Measurements from ENCODE around the gene ETS2. TPM values are rescaled to one million over a fixed set of nuclear protein-coding genes. Genes with fewer than 3 reads are reported as not detected.

The ETS2 gene
- total and polyA plus RNA-seq, 2 donors (not counting 1 experiment from before 2014, with no cell fraction given): 1.9 to 5.6 TPM

DNA sequence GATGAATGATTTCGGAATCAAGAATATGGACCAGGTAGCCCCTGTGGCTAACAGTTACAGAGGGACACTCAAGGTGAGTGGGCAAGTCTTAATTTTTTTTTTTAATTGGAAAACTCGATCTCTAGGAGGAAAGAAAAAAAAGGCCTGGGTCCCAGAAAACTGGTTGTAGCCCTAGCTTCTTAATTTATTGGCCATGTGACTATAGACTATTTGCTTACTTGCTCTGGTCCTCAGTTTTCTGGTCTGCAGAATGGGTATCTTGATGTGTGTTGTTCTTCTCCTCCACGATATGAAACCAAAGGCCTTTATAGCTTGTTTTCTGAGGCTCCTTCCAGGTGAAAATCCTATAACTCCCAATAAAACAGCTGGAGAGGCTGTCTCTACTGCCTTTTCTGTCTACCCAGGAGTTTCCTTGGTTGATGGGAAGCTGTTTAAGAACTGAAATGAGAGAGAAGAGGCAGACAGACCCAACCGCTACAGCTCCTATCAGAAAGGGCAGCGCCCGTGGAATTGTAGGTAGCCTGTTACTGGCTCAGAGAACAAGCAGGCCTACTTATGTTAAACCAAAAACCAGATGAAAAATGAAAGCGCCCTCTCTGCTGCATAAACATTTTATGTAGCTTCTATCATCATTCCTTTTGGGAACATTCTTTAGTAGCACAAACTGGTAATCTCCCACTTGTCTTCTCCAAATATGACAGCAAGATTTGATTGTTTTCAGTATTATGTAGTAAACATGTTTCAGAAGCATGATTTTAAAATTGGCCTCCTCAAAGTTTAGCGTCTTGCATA is 4.5 kb downstream of the ETS2 start:
- Histone ChIP-seq H3K4me1 (ENCODE audit: control insufficient read depth in 2 of 2, insufficient read depth in 2 of 2, low read length in 2 of 2) (peaks cover 6 to 14% of the 10 kb centered on the region in 2 donors), H3K9ac (ENCODE audit: low read length) (no peak overlapping the region), H3K36me3 (replicated peaks in 1 of 2; ENCODE audit: control extremely low read depth in 1 of 2, control insufficient read depth in 1 of 2, extremely low read depth in 1 of 2, insufficient read depth in 2 of 2, low read length in 1 of 2) (no peaks in the 10 kb centered on the region), H3K27me3 (replicated peaks in 1 of 4; ENCODE audit: control extremely low read depth in 1 of 4, control insufficient read depth in 3 of 4, insufficient read depth in 4 of 4, low read length in 3 of 4) (peaks cover 0 to 6% (median 3%) of the 10 kb centered on the region in 4 experiments), H3K4me2 (replicated peaks; ENCODE audit: low read depth, low read length, poor library complexity, severe bottlenecking) (no peak overlapping the region), H3K27ac (ENCODE audit: low read length in 2 of 2) (no peak overlapping the region), H2AFZ (ENCODE audit: insufficient read depth, low read depth, low read length, poor library complexity, severe bottlenecking) (no peak overlapping the region), H3K4me3 (ENCODE audit: control extremely low read depth in 1 of 5, extremely low read depth in 1 of 5, insufficient read depth in 1 of 5, low read depth in 2 of 5, low read length in 4 of 5) (no peak overlapping the region), H3K9me3 (ENCODE audit: control extremely low read depth in 1 of 3, control insufficient read depth in 2 of 3, insufficient read depth in 1 of 3, low read length in 2 of 3) (no peaks in the 10 kb centered on the region), H4K20me1 (ENCODE audit: control insufficient read depth, insufficient read depth, low read length, poor library complexity, severe bottlenecking) (no peaks in the 10 kb centered on the region), H3K79me2 (ENCODE audit: control insufficient read depth, insufficient read depth, low read length) (no peaks in the 10 kb centered on the region)
- POLR2A ChIA-PET: no interaction called here
- Mint-ChIP-seq H3K4me3 (no peak overlapping the region), H3K27me3 (peaks cover 6% of the 10 kb centered on the region), H3K4me1 (peaks cover 17% of the 10 kb centered on the region), H3K9me3 (ENCODE audit: insufficient read depth) (no peaks in the 10 kb centered on the region), H3K27ac (no peak overlapping the region)
- CTCF ChIA-PET: no interaction called here
- DNase-seq (no peak), ATAC-seq (ENCODE audit: low read depth) (no peak)
- WGBS (ENCODE audit: insufficient coverage): 100% methylated on average over 2 of the region's 8 CpGs
- intact Hi-C loops (cut with micrococcal nuclease): no loop called here
- no peak for TF ChIP-seq EZH2 (IDR thresholded peaks at IDR 0.05; ENCODE audit: borderline replicate concordance, insufficient read depth, low read depth, low read length, poor library complexity, severe bottlenecking)
- TF ChIP-seq, protein P1, sequence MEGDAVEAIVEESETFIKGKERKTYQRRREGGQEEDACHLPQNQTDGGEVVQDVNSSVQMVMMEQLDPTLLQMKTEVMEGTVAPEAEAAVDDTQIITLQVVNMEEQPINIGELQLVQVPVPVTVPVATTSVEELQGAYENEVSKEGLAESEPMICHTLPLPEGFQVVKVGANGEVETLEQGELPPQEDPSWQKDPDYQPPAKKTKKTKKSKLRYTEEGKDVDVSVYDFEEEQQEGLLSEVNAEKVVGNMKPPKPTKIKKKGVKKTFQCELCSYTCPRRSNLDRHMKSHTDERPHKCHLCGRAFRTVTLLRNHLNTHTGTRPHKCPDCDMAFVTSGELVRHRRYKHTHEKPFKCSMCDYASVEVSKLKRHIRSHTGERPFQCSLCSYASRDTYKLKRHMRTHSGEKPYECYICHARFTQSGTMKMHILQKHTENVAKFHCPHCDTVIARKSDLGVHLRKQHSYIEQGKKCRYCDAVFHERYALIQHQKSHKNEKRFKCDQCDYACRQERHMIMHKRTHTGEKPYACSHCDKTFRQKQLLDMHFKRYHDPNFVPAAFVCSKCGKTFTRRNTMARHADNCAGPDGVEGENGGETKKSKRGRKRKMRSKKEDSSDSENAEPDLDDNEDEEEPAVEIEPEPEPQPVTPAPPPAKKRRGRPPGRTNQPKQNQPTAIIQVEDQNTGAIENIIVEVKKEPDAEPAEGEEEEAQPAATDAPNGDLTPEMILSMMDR (IDR thresholded peaks at IDR 0.05): no peak

DNA sequence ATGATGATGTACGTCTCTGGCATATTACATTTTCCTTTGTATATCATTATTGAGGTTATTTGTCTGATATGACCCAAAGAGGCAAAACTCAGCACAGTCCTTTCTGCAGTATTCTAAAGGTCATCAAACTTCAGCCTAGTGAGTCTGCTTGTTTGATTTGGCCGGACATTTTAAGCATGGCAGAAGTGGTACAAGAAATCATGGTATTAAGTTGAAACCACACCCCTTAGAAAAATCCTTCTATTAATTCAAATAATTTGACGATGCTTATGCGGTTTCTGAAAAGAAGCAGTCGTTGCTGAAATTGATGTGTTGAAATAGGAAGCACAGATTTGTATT is 5.1 kb downstream of the ETS2 start:
- no peaks in the 10 kb centered on the region for H3K9me3 ChIP-seq (ENCODE audit: control extremely low read depth in 1 of 3, control insufficient read depth in 2 of 3, insufficient read depth in 1 of 3, low read length in 2 of 3)
- no peaks in the 10 kb centered on the region for H4K20me1 ChIP-seq (ENCODE audit: control insufficient read depth, insufficient read depth, low read length, poor library complexity, severe bottlenecking)
- H3K4me1 ChIP-seq (ENCODE audit: control insufficient read depth in 2 of 2, insufficient read depth in 2 of 2, low read length in 2 of 2): peaks cover 6 to 13% of the 10 kb centered on the region in 2 donors
- H3K79me2 ChIP-seq (ENCODE audit: control insufficient read depth, insufficient read depth, low read length): no peaks in the 10 kb centered on the region
- TF ChIP-seq EZH2 (IDR thresholded peaks at IDR 0.05; ENCODE audit: borderline replicate concordance, insufficient read depth, low read depth, low read length, poor library complexity, severe bottlenecking): no peak
- TF ChIP-seq, protein P1 (IDR thresholded peaks at IDR 0.05): no peak
- H3K4me2 ChIP-seq (replicated peaks; ENCODE audit: low read depth, low read length, poor library complexity, severe bottlenecking): no peak overlapping the region
- Mint-ChIP-seq H3K27ac (no peak overlapping the region), H3K4me1 (peaks cover 17% of the 10 kb centered on the region), H3K9me3 (ENCODE audit: insufficient read depth) (no peaks in the 10 kb centered on the region), H3K27me3 (peaks cover 6% of the 10 kb centered on the region), H3K4me3 (no peak overlapping the region)
- ChIA-PET POLR2A (no interaction called here), CTCF (no interaction called here)
- ATAC-seq (ENCODE audit: low read depth) (no peak), DNase-seq (no peak)
- H3K9ac ChIP-seq (ENCODE audit: low read length): no peak overlapping the region
- no peak overlapping the region for H3K4me3 ChIP-seq (ENCODE audit: control extremely low read depth in 1 of 5, extremely low read depth in 1 of 5, insufficient read depth in 1 of 5, low read depth in 2 of 5, low read length in 4 of 5)
- peaks cover 0 to 6% (median 3%) of the 10 kb centered on the region in 4 experiments for H3K27me3 ChIP-seq (replicated peaks in 1 of 4; ENCODE audit: control extremely low read depth in 1 of 4, control insufficient read depth in 3 of 4, insufficient read depth in 4 of 4, low read length in 3 of 4)
- WGBS (ENCODE audit: insufficient coverage): no CpG with 5 or more reads among the region's 5 CpGs
- no peak overlapping the region for H2AFZ ChIP-seq (ENCODE audit: insufficient read depth, low read depth, low read length, poor library complexity, severe bottlenecking)
- intact Hi-C loops (cut with micrococcal nuclease): no loop called here
- H3K36me3 ChIP-seq (replicated peaks in 1 of 2; ENCODE audit: control extremely low read depth in 1 of 2, control insufficient read depth in 1 of 2, extremely low read depth in 1 of 2, insufficient read depth in 2 of 2, low read length in 1 of 2): no peaks in the 10 kb centered on the region
- no peak overlapping the region for H3K27ac ChIP-seq (ENCODE audit: low read length in 2 of 2)
